ENCODE data around the gene SLX4IP. TPM values are rescaled to one million over a fixed set of nuclear protein-coding genes. Genes with fewer than 3 reads are reported as not detected.
A peak's percentile ranks its signal among the peaks of the same experiment; 100 is the strongest.
"Not testable (repeated sequence)": the region's sequence is repeated elsewhere in the genome, so short reads cannot be mapped to it uniquely, and the experiment has no call there.

The SLX4IP gene
- polyA plus RNA-seq (ENCODE audit: low read depth in 6 of 6) = 1 to 10 TPM; 1.7 to 3.5 (median 2.5) TPM

DNA sequence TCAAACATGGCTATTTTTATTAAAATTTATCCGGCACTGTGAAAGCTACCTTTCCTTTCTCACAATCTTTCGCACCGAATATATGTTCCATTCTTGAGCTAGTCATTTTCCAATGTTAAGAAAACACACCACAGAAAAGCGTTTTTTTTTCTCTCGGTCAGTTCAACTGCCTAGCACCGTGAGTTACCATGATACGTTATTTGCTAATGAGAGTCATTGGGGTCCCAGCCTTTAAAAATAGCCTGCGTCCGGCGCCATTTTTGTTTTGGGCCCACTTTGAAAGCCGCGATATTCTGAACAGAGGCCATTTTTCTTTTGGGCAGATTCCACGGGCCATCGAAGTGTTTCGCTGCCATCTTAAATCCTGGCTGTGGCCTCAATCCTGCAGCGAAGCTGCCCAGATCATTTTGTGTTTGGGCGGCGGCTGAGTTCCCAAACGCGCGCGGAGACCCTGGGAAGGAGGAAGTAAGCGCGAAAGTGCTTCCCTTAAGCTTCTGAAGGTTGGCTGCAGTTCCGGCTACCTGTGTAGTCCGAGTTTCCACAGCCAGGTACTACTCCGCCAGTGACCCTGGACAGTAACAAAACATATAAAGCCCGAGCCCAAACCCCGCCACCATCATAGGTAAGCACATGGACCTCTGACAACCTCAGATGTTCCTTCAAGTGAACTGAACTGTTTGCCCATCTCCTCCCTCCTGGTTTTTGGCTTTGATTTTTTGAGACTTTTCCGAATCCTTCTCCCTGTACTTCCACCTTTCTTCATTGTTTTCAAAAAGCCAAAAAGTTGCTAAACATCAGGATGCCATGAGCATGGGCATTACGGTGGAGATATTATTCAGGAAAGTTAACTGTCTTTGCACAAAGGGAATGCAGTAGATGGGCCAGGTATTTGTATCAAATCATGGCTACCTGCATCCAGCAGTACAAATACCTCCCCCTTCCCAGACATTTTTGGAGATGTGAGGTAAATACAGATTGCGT lies at the start of gene SLX4IP:
SLX4IP (plus strand) TSS at position 474 of the 981 bp plus-strand sequence. CDS start 22,900 bp downstream, outside the sequence.
- Mint-ChIP-seq H3K36me3 (no peaks in the 10 kb centered on the region), H3K27ac (peak within 1 kb of the TSS; percentile 94 to 97 (median 96)), H3K4me1 (peaks cover 18 to 43% (median 43%) of the 10 kb centered on the region in 3 donors), H3K4me3 (peak within 1 kb of the TSS; percentile 91 to 100 (median 95)), H3K27me3 (peaks cover 0 to 4% (median 0%) of the 10 kb centered on the region in 3 donors), H3K9me3 (peaks cover 0 to 3% (median 0%) of the 10 kb centered on the region in 7 donors)
- DNase-seq (peak; percentile 84), ATAC-seq (ENCODE audit: low read depth in 2 of 2) (peak; percentile 66 to 68)

DNA sequence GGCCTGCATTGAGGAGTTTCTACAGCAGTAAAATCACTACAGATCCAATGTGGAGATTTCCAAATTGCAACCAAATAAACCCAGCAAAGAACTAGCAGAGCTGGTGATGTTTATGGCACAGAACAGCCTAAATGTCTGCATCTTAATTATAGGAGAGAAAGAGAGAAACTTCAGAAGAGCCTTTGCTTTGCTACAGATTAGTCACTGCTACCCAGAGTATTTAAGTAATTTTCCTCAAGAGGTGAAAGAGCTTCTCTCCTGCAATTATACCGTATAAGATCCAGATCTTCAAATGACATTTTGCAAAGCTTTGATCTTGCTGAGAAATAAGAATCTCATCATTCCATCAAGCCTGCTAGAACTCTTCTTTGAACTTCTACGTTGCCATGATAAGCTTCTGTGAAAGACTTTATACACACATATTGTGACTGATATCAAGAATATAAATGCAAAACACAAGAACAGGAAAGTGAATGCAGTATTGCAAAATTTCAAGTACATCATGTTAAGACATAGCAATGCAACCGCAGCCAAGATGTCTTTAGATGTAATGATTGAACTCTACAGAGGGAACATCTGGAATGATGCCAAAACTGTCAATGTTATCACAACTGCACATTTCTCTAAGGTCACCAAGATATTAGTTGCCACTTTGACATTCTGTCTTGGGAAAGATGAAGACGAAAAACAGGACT lies 49.1 kb upstream of the SLX4IP start:
- Mint-ChIP-seq H3K27ac (no peak overlapping the region), H3K36me3 (no peaks in the 10 kb centered on the region), H3K4me3 (no peak overlapping the region), H3K9me3 (no peaks in the 10 kb centered on the region), H3K4me1 (no peaks in the 10 kb centered on the region), H3K27me3 (peaks cover 10 to 25% (median 16%) of the 10 kb centered on the region in 3 donors)
- no peak for ATAC-seq (ENCODE audit: low read depth in 2 of 2)
- no peak for DNase-seq

DNA sequence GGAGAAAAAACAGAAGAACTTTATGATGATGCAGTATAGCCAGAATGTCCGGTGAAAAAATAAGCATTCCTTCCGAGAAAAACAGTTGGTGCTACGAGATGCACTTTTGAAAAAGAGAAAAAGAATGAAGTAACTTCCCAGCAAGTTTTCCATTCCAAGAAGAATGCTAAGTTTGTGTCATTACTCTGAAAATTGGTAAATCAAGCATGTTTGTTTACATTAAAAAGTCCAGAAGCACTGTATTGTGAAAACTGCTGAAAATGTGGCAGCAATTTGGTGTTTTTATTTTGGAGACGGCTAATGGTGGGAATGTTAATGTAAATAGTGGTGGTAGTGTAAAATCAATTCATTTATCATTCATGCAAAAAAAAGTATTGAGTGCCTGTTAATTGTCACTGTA lies 47.4 kb upstream of the SLX4IP start:
- no peaks in the 10 kb centered on the region for H3K36me3 Mint-ChIP-seq
- peaks cover 0 to 1% (median 0%) of the 10 kb centered on the region in 7 donors for H3K9me3 Mint-ChIP-seq
- ATAC-seq (ENCODE audit: low read depth in 2 of 2) (no peak), DNase-seq (no peak)
- H3K27me3 Mint-ChIP-seq = peaks cover 10 to 36% (median 21%) of the 10 kb centered on the region in 3 donors
- H3K27ac Mint-ChIP-seq = no peak overlapping the region
- H3K4me1 Mint-ChIP-seq = no peaks in the 10 kb centered on the region
- no peak overlapping the region for H3K4me3 Mint-ChIP-seq

DNA sequence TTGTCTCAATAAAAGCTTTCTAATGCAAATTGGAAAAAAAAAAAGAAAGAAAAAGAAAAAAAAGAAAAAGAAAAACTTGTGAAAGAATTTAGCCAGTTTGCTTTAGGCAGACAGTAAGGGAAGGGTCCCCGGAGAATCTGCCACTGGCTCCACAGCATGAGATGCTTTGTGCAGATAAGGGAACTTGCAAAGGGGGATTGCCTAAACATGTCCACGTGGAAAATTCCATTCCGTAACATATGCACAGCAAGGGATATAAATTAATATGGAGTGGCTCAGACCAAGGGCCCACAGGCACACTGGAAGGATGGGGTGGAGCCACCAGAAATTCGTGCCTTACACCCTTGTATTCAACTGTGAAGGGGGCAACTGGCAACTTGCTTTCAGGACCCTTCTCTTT lies 46.5 kb upstream of the SLX4IP start:
- Mint-ChIP-seq H3K4me3 (no peak overlapping the region), H3K4me1 (no peaks in the 10 kb centered on the region)

DNA sequence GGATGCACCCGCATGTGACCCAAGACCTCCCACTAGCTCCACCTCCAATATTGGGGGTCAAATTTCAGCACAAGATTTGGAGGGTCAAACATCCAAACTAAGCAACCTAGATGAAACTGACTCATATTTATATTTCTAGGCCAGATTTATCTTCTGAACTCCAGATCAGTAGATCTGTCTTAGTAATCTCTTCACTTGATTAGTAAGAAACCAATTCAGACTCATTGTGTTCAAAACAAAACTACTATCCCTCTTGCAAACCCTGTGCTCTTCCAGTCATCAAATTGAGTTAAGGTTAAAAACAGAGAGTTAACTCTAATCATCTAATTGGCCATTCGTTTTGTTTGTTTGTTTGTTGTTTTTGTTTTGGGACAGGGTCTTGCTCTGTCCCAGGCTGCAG lies 44.4 kb upstream of the SLX4IP start:
- Mint-ChIP-seq H3K27me3 (peaks cover 5 to 25% (median 15%) of the 10 kb centered on the region in 3 donors), H3K27ac (no peak overlapping the region), H3K9me3 (peaks cover 0 to 1% (median 0%) of the 10 kb centered on the region in 7 donors), H3K36me3 (no peaks in the 10 kb centered on the region), H3K4me3 (no peak overlapping the region), H3K4me1 (no peaks in the 10 kb centered on the region)
- no peak for ATAC-seq (ENCODE audit: low read depth in 2 of 2)
- DNase-seq = no peak

More for the DNA sequence above, 46.5 kb upstream of the SLX4IP start:
- H3K36me3 Mint-ChIP-seq = no peaks in the 10 kb centered on the region
- H3K9me3 Mint-ChIP-seq = peaks cover 0 to 1% (median 0%) of the 10 kb centered on the region in 7 donors
- H3K27me3 Mint-ChIP-seq = peaks cover 5 to 27% (median 15%) of the 10 kb centered on the region in 3 donors
- ATAC-seq (ENCODE audit: low read depth in 2 of 2) (no peak), DNase-seq (no peak)
- H3K27ac Mint-ChIP-seq = no peak overlapping the region

DNA sequence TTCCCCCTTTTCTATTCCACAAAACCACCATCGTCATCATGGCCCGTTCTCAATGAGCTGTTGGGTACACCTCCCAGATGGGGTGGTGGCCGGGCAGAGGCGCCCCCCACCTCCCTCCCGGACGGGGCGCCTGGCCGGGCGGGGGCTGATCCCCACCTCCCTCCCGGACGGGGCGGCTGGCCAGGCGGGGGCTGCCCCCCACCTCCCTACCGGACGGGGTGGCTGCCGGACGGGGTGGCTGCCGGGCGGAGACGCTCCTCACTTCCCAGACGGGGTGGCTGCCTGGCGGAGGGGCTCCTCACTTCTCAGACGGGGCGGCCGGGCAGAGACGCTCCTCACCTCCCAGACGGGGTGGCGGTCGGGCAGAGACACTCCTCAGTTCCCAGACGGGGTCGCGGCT lies 40.4 kb upstream of the SLX4IP start:
- H3K4me3 Mint-ChIP-seq; H3K9me3 Mint-ChIP-seq; H3K27ac Mint-ChIP-seq; ATAC-seq (ENCODE audit: low read depth in 2 of 2); H3K36me3 Mint-ChIP-seq; DNase-seq; H3K4me1 Mint-ChIP-seq: not testable (repeated sequence)
- peaks cover 0 to 12% (median 8%) of the 10 kb centered on the region in 3 donors for H3K27me3 Mint-ChIP-seq

DNA sequence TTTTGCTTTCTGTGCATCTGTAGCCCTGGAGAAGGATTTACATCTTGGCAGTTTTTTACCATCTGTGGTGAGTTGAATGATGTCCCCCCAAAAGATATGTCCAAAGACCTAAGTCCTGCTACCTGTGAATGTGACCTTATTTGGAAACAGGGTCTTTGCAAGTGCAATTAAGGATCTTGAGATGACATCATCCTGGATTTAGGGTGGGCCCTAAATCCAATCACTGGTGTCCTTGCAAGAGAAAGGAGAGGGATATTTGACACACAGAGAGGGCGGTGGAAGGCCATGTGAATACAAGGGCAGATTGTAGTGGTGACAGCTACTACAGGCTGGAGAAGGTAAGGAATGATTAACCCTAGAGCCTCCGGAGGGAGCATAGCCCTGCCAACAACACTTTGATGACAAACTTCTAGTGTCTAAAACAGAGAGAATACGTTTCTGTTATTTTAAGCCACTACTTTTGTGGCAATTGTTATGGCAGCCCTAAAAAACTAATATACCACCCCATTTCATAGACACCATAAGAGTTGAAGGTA lies 36.2 kb upstream of the SLX4IP start:
- Mint-ChIP-seq H3K36me3 (peaks cover 0 to under 1% of the 10 kb centered on the region in 2 donors), H3K4me3 (no peak overlapping the region), H3K4me1 (peaks cover 0 to 2% (median under 1%) of the 10 kb centered on the region in 3 donors), H3K9me3 (no peaks in the 10 kb centered on the region), H3K27me3 (no peaks in the 10 kb centered on the region), H3K27ac (peak overlapping the region in 1 of 6 donors; percentile 29)
- no peak for ATAC-seq (ENCODE audit: low read depth in 2 of 2)
- no peak for DNase-seq

DNA sequence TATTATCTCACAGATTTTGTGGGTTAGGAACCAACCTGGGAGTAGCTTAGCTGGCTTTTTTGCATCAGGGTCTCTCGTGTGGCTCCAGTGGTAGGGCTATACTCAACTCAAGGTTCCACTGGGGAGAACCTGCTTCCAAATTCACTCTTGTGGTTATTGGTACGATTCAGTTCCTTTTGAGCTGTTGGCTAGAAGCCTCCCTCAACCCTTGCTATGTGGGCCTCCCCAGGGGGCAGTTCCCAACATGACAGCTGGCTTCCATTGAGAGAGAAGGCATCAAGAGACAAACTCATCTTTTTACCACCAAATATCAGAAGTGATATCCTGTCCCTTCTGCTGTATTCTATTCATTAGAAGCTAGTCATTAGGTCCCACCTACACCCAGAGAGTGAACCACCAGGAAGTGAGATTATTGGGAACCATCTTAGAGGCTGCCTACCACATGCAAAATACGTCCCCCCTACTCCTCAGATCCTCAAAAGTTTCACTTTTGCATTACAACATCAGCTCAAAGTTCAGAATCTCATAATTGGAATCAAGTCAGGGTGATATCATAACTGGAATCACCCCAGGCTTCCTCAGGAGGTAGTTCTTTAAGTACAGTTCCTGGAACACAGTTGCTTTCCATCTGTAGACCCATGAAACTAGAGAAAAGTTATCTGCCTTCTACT lies 32.0 kb upstream of the SLX4IP start:
- Mint-ChIP-seq H3K4me1 (peaks cover 4 to 8% (median 6%) of the 10 kb centered on the region in 3 donors), H3K36me3 (peaks cover 0 to 21% of the 10 kb centered on the region in 2 donors), H3K9me3 (no peaks in the 10 kb centered on the region), H3K4me3 (no peak overlapping the region), H3K27me3 (no peaks in the 10 kb centered on the region), H3K27ac (no peak overlapping the region)
- DNase-seq (no peak), ATAC-seq (ENCODE audit: low read depth in 2 of 2) (no peak)

DNA sequence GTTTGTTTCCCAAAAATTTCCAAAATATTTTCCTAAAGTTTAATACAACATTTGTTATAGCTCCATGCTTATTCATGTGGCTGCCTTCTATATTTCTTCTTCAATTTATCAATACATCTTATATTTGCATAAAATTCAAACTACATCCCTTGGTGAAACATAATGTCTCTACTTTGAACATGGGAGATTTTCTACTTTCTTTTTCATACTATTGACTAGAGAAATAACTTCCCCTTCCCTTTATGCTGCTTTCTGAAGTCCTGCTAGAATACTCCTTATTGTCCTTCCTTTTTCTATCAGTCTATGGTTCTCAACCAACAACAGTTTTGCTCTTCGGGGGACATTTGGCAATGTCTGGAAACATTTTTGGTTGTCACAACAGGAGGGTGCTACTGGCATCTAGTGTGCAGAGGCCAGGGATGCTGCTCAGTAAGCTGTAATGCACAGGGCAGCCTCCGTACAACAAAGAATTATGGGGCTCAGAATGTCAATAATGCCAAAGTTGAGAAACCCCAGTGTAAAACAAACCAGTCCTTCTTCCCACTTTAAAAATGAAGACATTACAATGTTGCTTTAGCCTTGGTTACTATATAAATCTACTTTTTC lies 31.0 kb upstream of the SLX4IP start:
- ATAC-seq (ENCODE audit: low read depth in 2 of 2) (no peak), DNase-seq (no peak)
- H3K36me3 Mint-ChIP-seq = peaks cover 0 to 21% of the 10 kb centered on the region in 2 donors
- no peaks in the 10 kb centered on the region for H3K9me3 Mint-ChIP-seq
- peak overlapping the region in 2 of 6 donors; percentile 3 to 89 for H3K27ac Mint-ChIP-seq
- H3K27me3 Mint-ChIP-seq = no peaks in the 10 kb centered on the region
- no peak overlapping the region for H3K4me3 Mint-ChIP-seq
- peaks cover 4 to 8% (median 6%) of the 10 kb centered on the region in 3 donors for H3K4me1 Mint-ChIP-seq

DNA sequence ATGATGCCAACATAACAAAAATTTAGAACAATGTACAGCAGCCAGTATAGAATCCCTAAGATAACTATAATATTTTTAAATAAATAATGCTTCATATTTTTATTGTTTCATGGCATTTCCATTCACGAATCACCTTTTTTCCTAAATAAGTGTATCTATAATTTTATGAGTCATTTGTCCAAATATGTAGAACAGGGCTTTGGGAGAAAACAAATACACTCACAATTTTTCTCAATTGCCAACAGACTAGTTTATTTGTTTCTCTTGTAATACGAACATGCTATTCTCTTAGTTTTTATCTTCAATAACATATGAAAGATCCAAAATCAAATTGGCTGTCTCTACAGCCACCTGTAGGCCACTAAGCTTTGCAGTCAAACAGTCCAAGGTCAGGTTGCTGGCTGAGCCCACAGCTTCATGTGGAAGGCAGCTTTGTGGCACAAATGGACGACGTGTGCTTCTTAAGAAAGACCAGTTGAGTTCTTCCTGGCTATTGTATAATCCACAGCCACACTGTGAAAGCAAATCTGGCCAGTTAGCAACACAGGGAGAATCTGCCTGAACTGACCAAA lies 30.1 kb upstream of the SLX4IP start:
- Mint-ChIP-seq H3K36me3 (peaks cover 0 to 21% of the 10 kb centered on the region in 2 donors), H3K27ac (no peak overlapping the region), H3K27me3 (no peaks in the 10 kb centered on the region), H3K9me3 (no peaks in the 10 kb centered on the region), H3K4me1 (peaks cover 4 to 8% (median 6%) of the 10 kb centered on the region in 3 donors), H3K4me3 (no peak overlapping the region)
- ATAC-seq (ENCODE audit: low read depth in 2 of 2) (no peak), DNase-seq (no peak)

DNA sequence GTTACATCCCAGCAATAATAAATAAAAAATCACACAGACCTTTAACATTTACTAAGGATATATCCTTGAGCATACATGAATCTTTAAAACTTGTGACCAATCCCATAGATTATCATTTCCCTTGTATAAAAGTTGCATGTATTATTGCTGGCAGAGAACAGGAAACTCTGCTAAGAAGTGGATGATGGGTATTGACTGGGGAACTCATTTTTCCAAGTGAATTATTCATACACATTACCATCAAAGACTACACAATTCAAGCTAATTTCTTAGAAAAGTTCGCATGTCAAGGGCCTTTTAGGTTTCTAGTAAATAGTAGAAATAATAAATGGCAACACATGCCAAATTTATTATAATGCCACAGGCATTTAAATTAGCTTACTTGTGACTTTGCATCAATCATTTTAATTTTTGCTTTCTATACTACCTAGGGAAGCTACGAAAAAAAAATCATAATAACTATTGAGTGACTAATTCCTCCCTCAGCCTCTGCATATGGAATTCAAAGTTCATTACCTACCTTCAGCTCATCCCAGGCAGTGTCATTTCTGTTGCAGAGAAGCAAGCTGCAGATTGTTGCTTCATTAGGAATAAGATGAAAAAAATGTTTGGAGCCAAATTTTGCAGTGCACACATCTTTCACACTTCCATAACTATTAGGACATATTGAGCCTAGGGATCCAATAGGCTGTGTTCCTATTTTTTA lies 26.8 kb upstream of the SLX4IP start:
- no peak for DNase-seq
- Mint-ChIP-seq H3K9me3 (no peaks in the 10 kb centered on the region), H3K4me1 (peaks cover 4 to 8% (median 6%) of the 10 kb centered on the region in 3 donors), H3K36me3 (peaks cover 0 to 21% of the 10 kb centered on the region in 2 donors), H3K27ac (no peak overlapping the region), H3K4me3 (no peak overlapping the region), H3K27me3 (no peaks in the 10 kb centered on the region)
- no peak for ATAC-seq (ENCODE audit: low read depth in 2 of 2)

DNA sequence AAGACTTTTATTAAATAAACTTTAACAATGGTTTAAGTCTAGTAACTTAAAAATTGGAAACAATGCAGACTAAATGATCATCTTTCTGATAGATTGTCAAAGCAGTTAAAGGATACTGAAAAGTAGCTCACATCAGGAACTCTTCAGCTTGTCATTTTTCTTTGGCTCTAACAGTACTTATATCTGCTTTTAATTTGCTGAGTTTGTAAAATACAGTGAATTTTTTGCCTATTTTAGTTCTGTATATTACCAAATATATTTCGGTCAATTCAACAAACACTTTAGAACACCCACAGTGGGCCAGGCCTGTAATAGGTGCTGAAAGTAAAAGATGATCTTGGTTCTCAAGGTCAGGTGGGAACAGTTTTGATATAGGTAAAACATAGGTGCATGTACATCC lies 23.4 kb upstream of the SLX4IP start:
- ATAC-seq (ENCODE audit: low read depth in 2 of 2) (no peak), DNase-seq (no peak)
- H3K27ac Mint-ChIP-seq = no peak overlapping the region
- no peaks in the 10 kb centered on the region for H3K27me3 Mint-ChIP-seq
- peaks cover 0 to 8% (median 0%) of the 10 kb centered on the region in 3 donors for H3K4me1 Mint-ChIP-seq
- no peak overlapping the region for H3K4me3 Mint-ChIP-seq
- peaks cover 0 to 6% of the 10 kb centered on the region in 2 donors for H3K36me3 Mint-ChIP-seq
- H3K9me3 Mint-ChIP-seq = no peaks in the 10 kb centered on the region

All from naive B cell (primary cell).